Suprapubic skin (tissue), 4 donors: ENCODE data around the gene CXXC5. TPM values are rescaled to one million over a fixed set of nuclear protein-coding genes. Genes with fewer than 3 reads are reported as not detected.

Experiments
- DNase-seq, 2 donors: peaks; one replicate each; pipeline ENCODE4 v3.0.0-alpha.2; 2019; ENCODE audit warnings: low spot score in 2 of 2
- H3K27ac ChIP-seq: fragments of 200-600 bp; sonication (generic); one replicate; pipeline ENCODE4 v1.5.1; 2019
- H3K27me3 ChIP-seq: fragments of 200-600 bp; sonication (generic); one replicate; pipeline ENCODE4 v1.5.1; 2019
- H3K36me3 ChIP-seq: fragments of 200-600 bp; sonication (generic); one replicate; pipeline ENCODE4 v1.5.1; 2019
- H3K4me1 ChIP-seq: fragments of 200-600 bp; sonication (generic); one replicate; pipeline ENCODE4 v1.5.1; 2019
- H3K4me3 ChIP-seq: fragments of 200-600 bp; sonication (generic); one replicate; pipeline ENCODE4 v1.5.1; 2019; ENCODE audit warnings: mild to moderate bottlenecking
- H3K9me3 ChIP-seq: fragments of 200-600 bp; sonication (generic); one replicate; pipeline ENCODE4 v1.5.1; 2019
- CTCF ChIP-seq, 2 donors: fragments of 200-600 bp in 1 of 2; fragments of 450-650 bp in 1 of 2; sonication (generic) in 1 of 2; IDR thresholded peaks; one replicate each; pipeline ENCODE4 v1.5.1; 2016 to 2019; ENCODE audit warnings: antibody characterized with exemption in 2 of 2, mild to moderate bottlenecking in 1 of 2, moderate library complexity in 1 of 2
- EP300 ChIP-seq: sonication (generic); formaldehyde crosslinking; IDR thresholded peaks from one replicate; pipeline ENCODE4 v1.6.1; 2017; ENCODE audit warnings: antibody characterized with exemption
- POLR2A ChIP-seq, 2 donors: fragments of 450-650 bp; IDR thresholded peaks; one replicate each; pipeline ENCODE4 v1.6.1; 2017; ENCODE audit warnings: antibody characterized with exemption in 2 of 2, mild to moderate bottlenecking in 2 of 2, moderate library complexity in 2 of 2
- POLR2AphosphoS5 ChIP-seq, 3 donors: sonication (generic); formaldehyde crosslinking; IDR thresholded peaks; one replicate each; pipeline ENCODE4 v1.6.1; 2017; ENCODE audit warnings: antibody characterized with exemption in 3 of 3
- WGBS: methylation state at CpG from one replicate; pipeline ENCODE4 v1.1.5; 2018; 5-methylcytosine and 5-hydroxymethylcytosine counted together
- total RNA-seq, 4 donors: library from RNA; depleted of rRNA; stranded (reverse); fragments of >200 nt; gene quantifications; one replicate each; pipeline ENCODE4 v1.1.0, GENCODE V29; 2016

CXXC5 gene
- total RNA-seq, 4 donors from 2014 or later: 21.8 to 40.6 (median 30.1) TPM

- Histone ChIP-seq H3K4me1 (no peaks in the 10 kb centered on the region), H3K9me3 (no peaks in the 10 kb centered on the region), H3K27me3 (no peaks in the 10 kb centered on the region), H3K36me3 (no peaks in the 10 kb centered on the region), H3K27ac (no peak overlapping the region), H3K4me3 (no peak overlapping the region)
- no peak for TF ChIP-seq POLR2A (IDR thresholded peaks at IDR 0.05)
- no peak for TF ChIP-seq CTCF (IDR thresholded peaks at IDR 0.05)
- no peak for TF ChIP-seq EP300
- TF ChIP-seq POLR2AphosphoS5 (IDR thresholded peaks at IDR 0.05): no peak
- DNase-seq: no peak
- WGBS: 95% methylated on average over 12 of the region's 12 CpGs
Observed at GRCh38 chr5:139733010-139733688, 85.0 kb downstream of the CXXC5 start.

Other genes with a start within 250 kb of the CXXC5 start
- gene SPATA24, start 244.3 kb upstream of the CXXC5 start, total RNA-seq: 1 to 10 TPM in 3 of 4 donors, not detected in 1; 1.3 to 2.2 (median 1.4) TPM
- gene DNAJC18, start 208.8 kb upstream of the CXXC5 start, total RNA-seq: 1 to 10 TPM; 2.2 to 7.2 (median 2.9) TPM
- gene ECSCR, start 185.6 kb upstream of the CXXC5 start, total RNA-seq: 10 to 100 TPM in 2 of 4 donors, 1 to 10 TPM in 2; 4.2 to 16.6 (median 9.4) TPM
- gene SMIM33, start 177.3 kb upstream of the CXXC5 start, total RNA-seq: not detected
- gene STING1, start 165.6 kb upstream of the CXXC5 start, total RNA-seq: 10 to 100 TPM; 11.3 to 20.3 (median 14.8) TPM
- gene UBE2D2, start 87.0 kb upstream of the CXXC5 start, total RNA-seq: 10 to 100 TPM; 56.6 to 70.2 (median 58.0) TPM
- under 1 TPM in 3 of 4 donors, not detected in 1; 0.08 to 0.13 (median 0.10) TPM for gene PSD2, start 147.5 kb downstream of the CXXC5 start, total RNA-seq